ENCODE data around the gene ADGRG1.
"Not testable (repeated sequence)": the region's sequence is repeated elsewhere in the genome, so short reads cannot be mapped to it uniquely, and the experiment has no call there.

ADGRG1 gene

DNA sequence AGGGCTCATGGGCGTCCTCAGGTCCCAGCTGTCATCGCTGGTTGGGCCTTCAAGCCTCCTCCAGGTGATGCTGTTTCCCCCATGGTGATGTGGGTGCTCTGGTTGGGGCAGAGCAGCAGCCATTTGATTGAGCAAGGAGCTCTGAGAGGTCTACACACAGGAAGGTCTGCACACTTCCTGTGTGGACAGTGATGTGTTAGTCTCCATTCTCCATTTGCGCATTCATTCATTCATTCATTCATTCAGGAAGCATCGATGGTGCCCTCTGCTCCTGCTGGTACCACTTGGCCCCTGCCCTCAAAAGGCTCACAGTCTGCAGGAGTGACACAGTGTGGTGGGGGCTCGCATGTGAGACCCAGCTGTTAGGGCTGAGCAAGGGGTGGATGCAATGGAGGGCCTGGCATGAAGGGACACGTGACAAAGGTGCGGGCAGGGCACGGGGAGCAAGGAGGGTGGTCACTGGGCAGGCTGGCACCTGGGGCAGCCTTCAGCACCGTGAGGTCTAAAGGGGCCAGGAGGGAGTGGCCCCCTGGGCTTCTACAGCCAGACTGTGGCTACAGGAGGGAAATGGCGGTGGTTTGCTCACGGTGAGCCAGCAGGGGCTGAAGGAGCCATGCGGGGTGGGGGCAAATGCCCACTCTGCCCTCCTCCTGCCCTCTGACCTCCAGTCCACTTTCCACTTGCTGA lies 41.2 kb downstream of the ADGRG1 start:
- DNase-seq: peak; percentile 37

DNA sequence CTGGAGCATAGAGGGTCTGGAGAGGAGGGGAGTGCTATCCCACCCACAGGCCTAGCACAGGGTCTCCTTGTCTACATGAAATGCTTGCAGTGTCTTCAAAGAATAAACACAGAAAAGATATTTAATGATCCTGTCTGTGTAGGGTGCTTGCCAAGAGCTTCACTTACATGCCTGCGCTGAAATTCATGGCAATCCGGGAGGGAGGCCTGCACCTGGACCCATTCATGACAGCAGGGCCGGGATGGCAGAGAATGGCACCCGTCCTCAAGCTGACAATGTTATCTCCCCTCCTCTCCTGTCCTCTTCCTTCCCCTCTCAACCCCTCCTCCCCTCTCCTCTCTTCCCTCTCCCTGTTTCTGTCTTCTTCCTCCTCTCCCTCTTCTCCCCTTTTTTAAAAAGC lies 41.8 kb downstream of the ADGRG1 start:
- DNase-seq: no peak

GRCh38 chr16:57671451-57671850 lies 43.0 kb downstream of the ADGRG1 start:
- DNase-seq: not testable (repeated sequence)

- DNase-seq: no peak
Observed at GRCh38 chr16:57672416-57672815, 44.0 kb downstream of the ADGRG1 start.

GRCh38 chr16:57672824-57673223 lies 44.4 kb downstream of the ADGRG1 start:
- no peak for DNase-seq

- peak; percentile 74 for DNase-seq
Observed at GRCh38 chr16:57675741-57676551, 47.5 kb downstream of the ADGRG1 start.

DNA sequence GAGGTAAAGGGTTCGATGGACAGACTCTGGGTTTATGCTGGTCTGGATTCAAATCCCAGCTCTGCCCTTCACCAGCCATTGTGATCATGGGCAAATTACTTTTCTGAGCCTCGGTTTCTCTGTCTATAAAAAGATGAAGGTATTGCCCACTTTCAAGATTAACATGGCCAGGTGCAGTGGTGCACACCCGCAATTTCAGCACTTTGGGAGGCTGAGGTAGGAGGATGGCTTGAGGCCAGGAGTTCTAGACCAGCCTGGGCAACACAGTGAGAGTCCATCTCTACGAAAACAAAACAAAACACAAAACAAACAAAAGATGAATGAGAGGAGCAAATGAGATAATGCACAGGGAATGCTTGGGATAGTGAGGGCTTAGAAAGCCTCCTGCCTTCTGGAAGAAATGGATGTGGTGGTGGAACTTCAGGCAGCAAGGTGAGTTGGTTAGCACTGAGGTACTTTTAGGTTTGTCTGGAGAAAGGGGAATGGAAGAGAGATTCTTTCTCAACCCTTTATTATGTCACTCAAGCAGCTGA lies 48.2 kb downstream of the ADGRG1 start:
- DNase-seq: no peak

DNA sequence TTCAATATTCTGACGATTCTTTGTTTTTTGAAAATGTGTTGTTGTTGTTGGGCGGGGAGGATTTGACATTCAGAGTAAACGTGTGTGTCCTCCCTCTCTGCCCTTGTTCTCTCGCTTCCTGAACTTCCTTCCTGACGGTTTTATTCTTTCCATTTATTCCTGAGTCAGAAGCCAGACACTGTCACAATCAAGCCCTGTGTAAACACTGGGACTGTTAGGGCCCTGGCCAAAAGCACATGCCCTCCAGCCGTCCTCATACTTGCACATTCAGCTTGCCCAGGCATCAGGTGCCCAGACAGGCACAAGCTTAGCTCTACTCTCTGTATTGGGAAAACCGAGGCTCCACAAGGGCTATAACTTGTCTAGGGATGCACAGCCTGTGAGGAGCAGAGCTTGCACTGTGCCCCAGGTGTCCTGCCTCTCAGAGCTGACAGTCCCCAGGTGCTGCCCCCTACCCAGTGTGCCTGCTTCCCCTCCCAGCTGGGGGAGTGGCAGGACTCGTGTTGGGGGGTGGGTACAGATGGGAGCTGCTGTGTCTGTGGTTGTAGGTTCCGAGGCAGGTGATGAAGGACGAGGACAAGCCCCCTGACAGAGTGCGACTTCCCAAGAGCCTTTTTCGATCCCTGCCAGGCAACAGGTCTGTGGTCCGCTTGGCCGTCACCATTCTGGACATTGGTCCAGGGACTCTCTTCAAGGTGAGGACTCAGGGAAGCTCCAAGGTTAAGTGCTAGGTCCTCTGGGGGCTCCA lies 49.4 kb downstream of the ADGRG1 start:
- DNase-seq: no peak

GRCh38 chr16:57679016-57679415 lies 50.6 kb downstream of the ADGRG1 start:
- DNase-seq: no peak

DNA sequence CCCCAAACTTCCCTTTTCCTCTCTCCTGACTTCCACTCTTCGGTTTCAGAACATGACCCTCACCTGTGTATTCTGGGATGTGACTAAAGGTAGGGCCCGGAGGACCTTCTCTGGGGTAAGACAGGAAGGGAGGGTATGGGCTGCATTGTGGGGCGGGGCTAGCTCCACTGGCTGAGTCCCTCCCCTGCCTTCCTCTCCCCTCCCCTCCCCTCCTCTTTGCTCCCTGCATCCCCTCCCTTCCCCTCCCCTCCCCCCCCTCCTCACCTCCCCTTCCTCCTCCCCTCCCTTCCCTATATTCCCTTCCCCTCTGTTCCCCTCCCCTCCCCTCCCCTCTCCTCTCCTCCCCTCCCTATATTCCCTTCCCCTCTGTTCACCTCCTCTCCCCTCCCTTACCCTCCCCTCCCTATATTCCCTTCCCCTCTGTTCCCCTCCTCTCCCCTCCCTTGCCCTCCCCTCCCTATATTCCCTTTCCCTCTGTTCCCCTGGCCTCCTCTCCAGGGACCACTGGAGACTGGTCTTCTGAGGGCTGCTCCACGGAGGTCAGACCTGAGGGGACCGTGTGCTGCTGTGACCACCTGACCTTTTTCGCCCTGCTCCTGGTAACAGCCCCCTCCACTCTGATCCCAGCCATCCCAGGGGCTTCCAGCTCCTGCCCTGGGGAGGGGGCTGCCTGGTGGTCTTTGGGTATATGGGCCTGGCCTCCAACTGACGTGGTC lies 51.5 kb downstream of the ADGRG1 start:
- no peak for DNase-seq

DNA sequence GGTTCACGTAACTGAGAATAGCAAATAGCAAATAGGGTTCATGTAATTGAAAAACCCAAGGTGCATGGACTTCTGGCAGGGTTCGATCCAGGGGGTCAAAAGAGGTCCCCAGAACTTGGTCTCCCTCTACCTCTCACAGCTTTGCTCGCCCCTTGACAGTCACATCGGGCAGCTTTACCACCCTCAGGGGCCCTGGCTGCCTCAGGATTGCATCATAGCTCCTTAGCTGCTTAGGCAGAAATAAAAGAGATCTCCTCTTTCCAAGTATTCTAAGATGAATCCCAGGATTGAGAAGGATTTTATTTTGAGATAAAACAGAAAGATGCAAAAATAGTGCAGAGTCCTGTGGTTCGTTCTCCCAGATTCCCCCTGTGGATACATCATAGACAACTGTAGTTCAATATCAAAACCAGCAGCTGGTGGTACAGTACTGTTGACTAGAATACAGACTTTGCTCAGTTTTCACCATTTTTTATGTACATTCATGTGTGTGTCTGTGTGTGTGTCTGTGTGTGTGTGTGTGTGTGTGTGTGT lies 52.5 kb downstream of the ADGRG1 start:
- DNase-seq: peak; percentile 30

GRCh38 chr16:57681950-57682728 lies 53.7 kb downstream of the ADGRG1 start:
- no peak for DNase-seq

DNA sequence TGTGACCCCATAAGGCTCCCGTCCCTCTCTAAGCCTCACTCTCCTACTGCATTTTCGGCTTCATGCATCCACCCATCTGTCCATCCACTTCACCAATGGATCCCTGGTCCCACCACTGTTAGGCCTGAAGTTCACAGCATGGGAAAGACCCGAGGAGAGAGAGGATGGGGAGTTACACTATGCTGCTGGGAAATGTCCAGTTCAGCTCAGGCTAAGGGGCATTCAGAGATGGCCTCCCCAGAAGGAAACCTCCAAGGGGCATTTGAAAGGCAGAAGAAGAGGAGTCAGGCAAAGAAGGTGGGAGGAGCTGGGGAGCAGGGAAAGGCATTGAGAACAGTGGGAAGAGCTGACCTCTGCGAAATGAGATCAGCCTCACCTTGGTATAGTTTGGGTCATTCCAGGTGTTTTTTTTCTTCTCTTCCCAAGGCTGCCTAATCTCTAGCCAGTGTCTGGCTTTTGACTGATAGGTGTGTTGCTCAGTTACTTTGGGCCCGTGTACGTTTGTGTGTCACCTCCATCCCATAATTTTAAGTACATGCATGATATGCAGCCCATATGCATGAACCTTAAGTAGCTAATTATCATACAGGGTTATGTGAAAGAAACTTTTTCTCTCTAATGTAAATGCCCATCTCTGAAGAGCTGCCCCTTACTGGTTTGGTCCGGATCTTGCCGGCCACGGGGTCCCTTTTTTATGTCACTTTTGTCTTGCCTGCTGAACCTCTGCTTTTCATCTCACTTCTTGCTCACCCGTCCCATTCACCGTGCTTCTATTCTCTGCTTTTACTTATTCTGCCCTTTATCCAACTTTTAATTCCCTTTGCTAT lies 54.6 kb downstream of the ADGRG1 start:
- DNase-seq: no peak

DNA sequence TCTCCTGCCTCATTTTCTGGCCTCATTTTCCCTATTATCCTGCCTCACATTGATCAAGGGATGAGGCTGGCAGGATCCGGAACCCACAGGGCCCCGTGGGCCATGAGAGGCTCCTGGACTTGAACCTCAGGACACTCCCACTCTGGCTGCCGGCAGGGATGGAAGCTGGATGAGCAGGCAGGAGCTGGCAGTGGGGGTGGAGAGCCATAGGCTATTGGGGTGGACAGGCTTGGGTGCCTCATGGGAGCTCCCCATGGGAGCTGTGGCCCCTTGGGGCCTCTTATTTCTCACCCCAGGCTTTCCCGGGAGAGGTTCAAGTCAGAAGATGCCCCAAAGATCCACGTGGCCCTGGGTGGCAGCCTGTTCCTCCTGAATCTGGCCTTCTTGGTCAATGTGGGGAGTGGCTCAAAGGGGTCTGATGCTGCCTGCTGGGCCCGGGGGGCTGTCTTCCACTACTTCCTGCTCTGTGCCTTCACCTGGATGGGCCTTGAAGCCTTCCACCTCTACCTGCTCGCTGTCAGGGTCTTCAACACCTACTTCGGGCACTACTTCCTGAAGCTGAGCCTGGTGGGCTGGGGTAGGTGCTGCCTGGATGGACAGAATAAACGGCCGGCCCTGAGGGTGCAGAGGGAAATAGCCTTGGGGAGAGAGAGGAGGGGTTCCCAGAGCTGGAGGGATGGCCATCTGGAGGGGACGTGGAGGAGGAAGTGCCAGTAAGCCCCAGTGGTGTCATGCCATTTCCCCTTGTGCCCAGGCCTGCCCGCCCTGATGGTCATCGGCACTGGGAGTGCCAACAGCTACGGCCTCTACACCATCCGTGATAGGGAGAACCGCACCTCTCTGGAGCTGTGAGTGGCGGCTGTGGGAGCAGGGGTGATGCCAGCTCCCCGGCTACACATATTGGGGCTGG lies 55.5 kb downstream of the ADGRG1 start:
- DNase-seq: no peak

DNA sequence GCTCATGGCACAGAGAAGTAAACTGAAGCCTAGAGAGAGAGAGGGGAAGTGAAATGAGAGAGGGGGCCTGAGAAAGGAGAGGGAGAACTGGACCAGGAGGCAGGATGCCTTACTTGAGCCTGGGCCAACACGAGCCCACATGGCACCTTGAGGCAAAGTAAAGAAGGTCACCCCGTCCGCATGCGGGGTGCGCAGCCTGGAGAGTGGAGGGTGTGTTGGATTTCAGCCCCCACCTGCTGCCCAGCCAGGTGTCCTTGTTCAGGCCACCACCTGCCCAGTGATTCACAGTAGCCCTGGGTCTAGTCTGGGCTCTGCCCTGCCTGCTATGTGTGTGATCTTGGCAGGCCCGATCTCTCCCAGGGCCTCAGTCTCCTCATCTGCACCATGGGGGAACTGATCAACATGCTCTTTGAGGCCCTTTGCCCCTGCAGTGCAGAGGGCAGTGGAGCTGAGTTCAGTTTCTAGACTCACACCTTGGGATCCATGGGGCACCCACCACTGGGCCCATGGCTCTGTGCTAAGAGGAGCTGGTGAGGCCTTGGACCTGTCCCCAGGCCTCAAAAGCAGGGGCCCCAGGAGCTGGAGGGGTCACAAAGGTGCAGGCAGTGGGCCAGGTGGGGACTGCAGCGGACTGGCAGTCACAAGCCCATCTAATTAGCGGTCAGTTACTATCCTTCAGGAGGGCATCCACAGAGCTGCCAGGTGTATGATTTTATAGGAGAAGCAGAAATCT lies 56.4 kb downstream of the ADGRG1 start:
- DNase-seq: no peak

GRCh38 chr16:57685633-57686032 lies 57.2 kb downstream of the ADGRG1 start:
- DNase-seq: no peak

GRCh38 chr16:57686577-57686976 lies 58.1 kb downstream of the ADGRG1 start:
- no peak for DNase-seq

DNA sequence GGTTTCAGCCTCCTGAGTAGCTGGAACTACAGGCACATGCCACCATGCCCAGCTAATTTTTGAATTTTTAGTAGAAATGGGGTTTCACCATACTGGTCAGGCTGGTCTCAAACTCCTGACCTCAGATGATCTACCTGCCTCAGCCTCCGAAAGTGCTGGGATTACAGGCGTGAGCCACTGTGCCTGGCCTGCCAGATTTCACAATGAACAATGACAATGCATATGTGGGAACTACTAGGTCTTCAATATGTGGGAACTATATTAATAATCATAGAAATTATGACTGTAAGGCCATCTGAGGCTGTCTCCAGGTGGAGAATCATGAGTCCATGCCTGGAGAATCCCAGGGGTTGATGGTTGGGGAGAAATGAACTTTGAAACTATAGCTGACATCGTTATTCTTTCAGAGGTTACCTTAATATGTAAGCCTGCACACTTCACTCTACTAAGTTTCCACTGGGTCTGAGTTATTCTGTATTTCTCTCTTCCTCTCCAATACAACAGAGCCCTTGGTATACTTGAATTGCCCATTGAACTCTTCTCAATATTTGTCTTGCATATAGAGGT lies 59.0 kb downstream of the ADGRG1 start:
- DNase-seq: peak; percentile 29
